ENCODE data around the gene ATP5MC3. TPM values are rescaled to one million over a fixed set of nuclear protein-coding genes. Genes with fewer than 3 reads are reported as not detected.

The ATP5MC3 gene
- total and polyA plus RNA-seq, 10 donors: 53.4 to 195 (median 112) TPM

GRCh38 chr2:175187378-175187777 lies 5.9 kb upstream of the ATP5MC3 start:
- intact Hi-C loops (cut with DNase I; ENCODE audit: low total_unique reads): no loop called here
- H3K27ac ChIP-seq: no peak overlapping the region
- no peaks in the 10 kb centered on the region for H3K27me3 ChIP-seq (replicated peaks in 1 of 7)
- WGBS, 5 donors: 84 to 100% (median 90%) methylated on average over 1 of the region's 1 CpG
- H3K4me1 ChIP-seq: no peaks in the 10 kb centered on the region
- H3K9me3 ChIP-seq: peaks cover 0 to 9% (median under 1%) of the 10 kb centered on the region in 8 donors
- no peaks in the 10 kb centered on the region for H3K36me3 ChIP-seq
- DNase-seq: no peak
- no peak overlapping the region for H3K4me3 ChIP-seq
- peak in 1 of 11 experiments; percentile 8 for TF ChIP-seq CTCF (IDR thresholded peaks at IDR 0.05 in 8 of 11, conservative IDR thresholded peaks at IDR 0.05 in 3 of 11)
- no peak for TF ChIP-seq POLR2A (IDR thresholded peaks at IDR 0.05)
- no peak for TF ChIP-seq POLR2AphosphoS5 (IDR thresholded peaks at IDR 0.05)

- H3K4me1 ChIP-seq: peaks cover 9 to 34% (median 22%) of the 10 kb centered on the region in 6 donors
- H3K9me3 ChIP-seq: no peaks in the 10 kb centered on the region
- TF ChIP-seq POLR2A (IDR thresholded peaks at IDR 0.05) (no peak), POLR2AphosphoS5 (IDR thresholded peaks at IDR 0.05) (no peak), CTCF (IDR thresholded peaks at IDR 0.05 in 8 of 11, conservative IDR thresholded peaks at IDR 0.05 in 3 of 11) (no peak)
- no peak overlapping the region for H3K27ac ChIP-seq
- WGBS, 5 donors: 92 to 98% (median 94%) methylated on average over 2 of the region's 2 CpGs
- intact Hi-C loops (cut with DNase I; ENCODE audit: low total_unique reads): no loop called here
- no peak overlapping the region for H3K4me3 ChIP-seq
- no peaks in the 10 kb centered on the region for H3K27me3 ChIP-seq (replicated peaks in 1 of 7)
- no peak for DNase-seq
- H3K36me3 ChIP-seq: peaks cover 0 to 14% (median 11%) of the 10 kb centered on the region in 6 donors
Observed at GRCh38 chr2:175183674-175184073, 2.2 kb upstream of the ATP5MC3 start.

GRCh38 chr2:175181877-175182308 lies 383 bp upstream of the ATP5MC3 start:
- no peak for DNase-seq
- Histone ChIP-seq H3K27me3 (replicated peaks in 1 of 7) (no peaks in the 10 kb centered on the region), H3K27ac (peak overlapping the region; percentile 77 to 92 (median 88)), H3K9me3 (no peaks in the 10 kb centered on the region), H3K4me3 (peak overlapping the region; percentile 65 to 94 (median 86)), H3K36me3 (peaks cover 0 to 32% (median 24%) of the 10 kb centered on the region in 6 donors), H3K4me1 (peaks cover 9 to 37% (median 22%) of the 10 kb centered on the region in 6 donors)
- TF ChIP-seq POLR2AphosphoS5 (IDR thresholded peaks at IDR 0.05) (no peak), CTCF (IDR thresholded peaks at IDR 0.05 in 8 of 11, conservative IDR thresholded peaks at IDR 0.05 in 3 of 11) (no peak)
- intact Hi-C loops (cut with DNase I; ENCODE audit: low total_unique reads): no loop called here
- 49 to 68% (median 59%) methylated on average over 4 to 5 of the region's 5 CpGs for WGBS, 5 donors

- Histone ChIP-seq H3K9me3 (no peaks in the 10 kb centered on the region), H3K4me1 (peaks cover 9 to 37% (median 22%) of the 10 kb centered on the region in 6 donors), H3K27me3 (replicated peaks in 1 of 7) (no peaks in the 10 kb centered on the region), H3K27ac (peak overlapping the region; percentile 77 to 92 (median 88)), H3K36me3 (peaks cover 0 to 44% (median 26%) of the 10 kb centered on the region in 6 donors), H3K4me3 (peak overlapping the region; percentile 65 to 94 (median 86))
- TF ChIP-seq POLR2AphosphoS5 (IDR thresholded peaks at IDR 0.05) (no peak), CTCF (IDR thresholded peaks at IDR 0.05 in 8 of 11, conservative IDR thresholded peaks at IDR 0.05 in 3 of 11) (no peak), POLR2A (IDR thresholded peaks at IDR 0.05) (no peak)
- DNase-seq: no peak
- WGBS, 5 donors: 7 to 8% (median 7%) methylated on average over 10 of the region's 10 CpGs
- intact Hi-C loops (cut with DNase I; ENCODE audit: low total_unique reads): no loop called here
Observed at GRCh38 chr2:175180701-175181103, 808 bp downstream of the ATP5MC3 start.

Measured in spleen (tissue), 11 donors.